Uterus (tissue), 4 donors: ENCODE data around the gene CASP7. TPM values are rescaled to one million over a fixed set of nuclear protein-coding genes. Genes with fewer than 3 reads are reported as not detected.
"Not testable (repeated sequence)": the region's sequence is repeated elsewhere in the genome, so short reads cannot be mapped to it uniquely, and the experiment has no call there.

ENCODE experiments used
- DNase-seq, 2 donors: peaks; one replicate each; pipeline ENCODE4 v3.0.0-alpha.2; 2019 to 2020
- H3K27ac ChIP-seq, 2 donors: fragments of 200-600 bp; sonication (generic); 1 replicate in 1 of 2; 2 replicates in 1 of 2; pipeline ENCODE4 v1.5.1; 2016 to 2018
- H3K27me3 ChIP-seq, 2 donors: fragments of 200-600 bp; sonication (generic); one replicate each; pipeline ENCODE4 v1.5.1; 2018 to 2019; ENCODE audit warnings: control low read depth in 1 of 2
- H3K36me3 ChIP-seq, 2 donors: fragments of 200-600 bp; sonication (generic); one replicate each; pipeline ENCODE4 v1.5.1; 2019; ENCODE audit warnings: control low read depth in 1 of 2
- H3K4me1 ChIP-seq, 2 donors: fragments of 200-600 bp; sonication (generic); one replicate each; pipeline ENCODE4 v1.5.1; 2018 to 2019; ENCODE audit warnings: control low read depth in 1 of 2
- H3K4me3 ChIP-seq, 2 donors: fragments of 200-600 bp; sonication (generic); 1 replicate in 1 of 2; 2 replicates in 1 of 2; pipeline ENCODE4 v1.5.1; 2018 to 2019; ENCODE audit warnings: mild to moderate bottlenecking in 1 of 2
- H3K9me3 ChIP-seq, 2 donors: fragments of 200-600 bp; sonication (generic); one replicate each; pipeline ENCODE4 v1.5.1; 2019; ENCODE audit warnings: control low read depth in 1 of 2
- CTCF ChIP-seq, 4 experiments: fragments of 200-600 bp in 2 of 4; fragments of 450-650 bp in 2 of 4; sonication (generic) in 2 of 4; IDR thresholded peaks; one replicate each; pipeline ENCODE4 v1.5.1; 2016 to 2019; ENCODE audit warnings: antibody characterized with exemption in 4 of 4, mild to moderate bottlenecking in 2 of 4, moderate library complexity in 1 of 4
- POLR2A ChIP-seq, 2 donors: fragments of 450-650 bp; IDR thresholded peaks; one replicate each; pipeline ENCODE4 v1.6.1; 2016; ENCODE audit warnings: antibody characterized with exemption in 2 of 2, mild to moderate bottlenecking in 1 of 2, moderate library complexity in 1 of 2
- intact Hi-C: fragments of 100-400 bp; cut with DNase I; formaldehyde crosslinking; loops from one replicate; pipeline ENCODE4 v1.15.1; 2023; ENCODE audit warnings: low total_unique reads
- total RNA-seq, 4 donors: library from RNA; depleted of rRNA in 3 of 4; stranded (reverse); fragments of >200 nt in 3 of 4; gene quantifications; one replicate each; pipeline versions ENCODE4 v1.1.0 to v1.2.4, GENCODE V29; 2014 to 2023
- donor health status: DM: yes; HTN: yes; CAD: no.

CASP7 gene
- total RNA-seq, 4 donors from 2014 or later, result 8.5 to 48.3 (median 20.3) TPM

- Histone ChIP-seq H3K4me1 (no peaks in the 10 kb centered on the region), H3K4me3 (no peak overlapping the region)
- intact Hi-C loops, result no loop called here
Measured at GRCh38 chr10:113762083-113762482, 82.4 kb downstream of the CASP7 start.

GRCh38 chr10:113764582-113764981 lies 84.9 kb downstream of the CASP7 start:
- Histone ChIP-seq H3K27ac (no peak overlapping the region), H3K36me3 (no peaks in the 10 kb centered on the region), H3K9me3 (no peaks in the 10 kb centered on the region), H3K4me3 (no peak overlapping the region), H3K27me3 (no peaks in the 10 kb centered on the region), H3K4me1 (no peaks in the 10 kb centered on the region)
- DNase-seq, result no peak
- intact Hi-C loops, result no loop called here
- no peak for TF ChIP-seq POLR2A (IDR thresholded peaks at IDR 0.05)
- no peak for TF ChIP-seq CTCF (IDR thresholded peaks at IDR 0.05)

More at GRCh38 chr10:113762083-113762482, 82.4 kb downstream of the CASP7 start:
- Histone ChIP-seq H3K27ac (no peak overlapping the region), H3K27me3 (no peaks in the 10 kb centered on the region), H3K9me3 (no peaks in the 10 kb centered on the region), H3K36me3 (no peaks in the 10 kb centered on the region)
- no peak for TF ChIP-seq POLR2A (IDR thresholded peaks at IDR 0.05)
- DNase-seq, result no peak

GRCh38 chr10:113765910-113766309 lies 86.2 kb downstream of the CASP7 start:
- H3K4me1 ChIP-seq, result no peaks in the 10 kb centered on the region
- no peaks in the 10 kb centered on the region for H3K27me3 ChIP-seq
- DNase-seq, result no peak
- intact Hi-C loops, result no loop called here
- H3K36me3 ChIP-seq, result no peaks in the 10 kb centered on the region
- no peak overlapping the region for H3K4me3 ChIP-seq
- H3K9me3 ChIP-seq, result no peaks in the 10 kb centered on the region
- H3K27ac ChIP-seq, result no peak overlapping the region
- no peak for TF ChIP-seq POLR2A (IDR thresholded peaks at IDR 0.05)
- no peak for TF ChIP-seq CTCF (IDR thresholded peaks at IDR 0.05)

DNA sequence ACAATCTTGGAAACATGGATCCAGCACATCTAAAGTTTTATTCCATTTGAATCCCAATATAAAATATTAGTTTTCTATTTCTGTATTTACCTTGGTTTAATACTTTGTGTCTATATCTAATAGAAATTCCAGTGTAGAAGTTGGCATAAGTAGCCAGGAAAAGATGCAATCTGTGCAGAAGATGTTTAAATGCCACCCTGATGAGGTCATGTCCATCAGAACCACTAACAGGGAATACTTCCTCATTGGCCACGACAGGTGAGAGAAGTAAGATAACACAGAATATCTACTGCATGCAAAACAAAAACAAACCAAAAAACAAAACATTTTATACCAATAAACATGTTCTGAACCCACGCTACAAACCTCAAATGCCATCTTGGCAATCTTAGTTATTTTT lies 87.5 kb downstream of the CASP7 start:
- Histone ChIP-seq H3K27ac (no peak overlapping the region), H3K36me3 (no peaks in the 10 kb centered on the region), H3K4me3 (no peak overlapping the region), H3K9me3 (no peaks in the 10 kb centered on the region), H3K4me1 (no peaks in the 10 kb centered on the region), H3K27me3 (no peaks in the 10 kb centered on the region)
- DNase-seq, result no peak
- TF ChIP-seq POLR2A (IDR thresholded peaks at IDR 0.05) (no peak), CTCF (IDR thresholded peaks at IDR 0.05) (no peak)
- intact Hi-C loops, result no loop called here

DNA sequence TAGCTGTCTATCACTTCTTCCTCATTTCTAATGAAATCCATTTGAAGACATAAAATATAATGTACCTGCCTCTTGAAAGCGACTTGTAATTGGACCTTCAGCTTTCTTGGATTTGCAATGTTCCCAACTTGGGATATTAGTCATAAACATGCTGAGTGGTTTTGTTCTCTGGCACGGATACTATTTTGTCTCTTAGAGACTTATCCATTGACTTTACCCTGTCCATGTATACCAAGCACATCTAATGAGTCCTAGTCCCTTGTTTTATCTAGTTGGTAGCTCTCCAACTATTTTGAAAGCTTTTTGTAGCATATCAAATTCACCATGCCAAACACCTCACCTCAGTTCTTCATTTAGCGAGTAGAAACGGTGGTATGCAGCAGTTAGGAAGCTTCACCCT lies 90.6 kb downstream of the CASP7 start:
- Histone ChIP-seq H3K36me3 (no peaks in the 10 kb centered on the region), H3K4me3 (no peak overlapping the region), H3K9me3 (no peaks in the 10 kb centered on the region), H3K27me3 (no peaks in the 10 kb centered on the region), H3K27ac (no peak overlapping the region), H3K4me1 (no peaks in the 10 kb centered on the region)
- TF ChIP-seq POLR2A (IDR thresholded peaks at IDR 0.05) (no peak), CTCF (IDR thresholded peaks at IDR 0.05) (no peak)
- intact Hi-C loops, result no loop called here
- DNase-seq, result no peak

- H3K4me3 ChIP-seq, intact Hi-C loops, DNase-seq: not testable (repeated sequence)
Measured at GRCh38 chr10:113771131-113771530, 91.4 kb downstream of the CASP7 start.

More at GRCh38 chr10:113771131-113771530, 91.4 kb downstream of the CASP7 start:
- not testable (repeated sequence) for H3K4me1 ChIP-seq, H3K27ac ChIP-seq, H3K36me3 ChIP-seq, H3K27me3 ChIP-seq, H3K9me3 ChIP-seq
